ES-I3 (cell line): ENCODE measurements around the gene TNFRSF1A.

Source experiments
- H3K36me3 ChIP-seq: 2 replicates; pipeline ENCODE4 v1.6.1; 2013; ENCODE audit warnings: mild to moderate bottlenecking, low read length, control low read depth, moderate library complexity; ENCODE audit not compliant: insufficient read depth
- H3K4me1 ChIP-seq: 2 replicates; pipeline ENCODE4 v1.6.1; 2013; ENCODE audit warnings: mild to moderate bottlenecking, control low read depth, low read length; ENCODE audit not compliant: insufficient read depth
- H3K9ac ChIP-seq: 2 replicates; pipeline ENCODE4 v1.6.1; 2013; ENCODE audit warnings: low read depth, mild to moderate bottlenecking, low read length, moderate library complexity
- H3K9me3 ChIP-seq: 2 replicates; pipeline ENCODE4 v1.6.1; 2013; ENCODE audit warnings: mild to moderate bottlenecking, low read length, moderate library complexity; ENCODE audit not compliant: control insufficient read depth, insufficient read depth

Gene TNFRSF1A

GRCh38 chr12:6341417-6342139, at the start of gene TNFRSF1A:
Gene TNFRSF1A, minus strand, starts transcription at chr12:6342076. Its CDS starts 262 bp downstream, at chr12:6341814.
- Histone ChIP-seq H3K36me3 (no peaks in the 10 kb centered on the region), H3K9ac (peak within 1 kb of the TSS; percentile 81), H3K4me1 (peaks cover 44% of the 10 kb centered on the region), H3K9me3 (no peaks in the 10 kb centered on the region)

DNA sequence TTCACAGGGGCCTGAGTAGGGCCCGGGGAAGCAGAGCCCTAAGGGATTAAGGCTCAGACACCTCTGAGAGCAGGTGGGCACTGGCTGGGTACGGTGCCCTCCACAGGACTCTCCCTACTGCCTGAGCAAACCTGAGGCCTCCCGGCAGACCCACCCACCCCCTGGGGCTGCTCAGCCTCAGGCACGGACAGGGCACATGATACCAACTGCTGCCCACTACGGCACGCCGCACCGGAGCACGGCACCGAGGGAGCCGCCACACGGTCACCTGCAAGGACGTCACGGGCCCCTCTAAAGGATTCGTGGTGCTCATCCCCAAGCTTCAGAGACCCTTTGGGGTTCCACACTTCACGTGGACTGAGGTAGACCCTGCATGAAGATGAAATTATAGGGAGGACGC, 49.1 kb upstream of the TNFRSF1A start:
- Histone ChIP-seq H3K36me3 (no peaks in the 10 kb centered on the region), H3K4me1 (peaks cover 10% of the 10 kb centered on the region; the same call in 1 of the 2 replicates), H3K9ac (no peak overlapping the region), H3K9me3 (no peaks in the 10 kb centered on the region)

- Histone ChIP-seq H3K4me1 (0 out of 2 replicates have a peak, but pooled peaks cover 8% of the 10 kb centered on the region), H3K9ac (no peak overlapping the region), H3K9me3 (no peaks in the 10 kb centered on the region), H3K36me3 (no peaks in the 10 kb centered on the region)
Observed at GRCh38 chr12:6390084-6390799, 48.4 kb upstream of the TNFRSF1A start.

DNA sequence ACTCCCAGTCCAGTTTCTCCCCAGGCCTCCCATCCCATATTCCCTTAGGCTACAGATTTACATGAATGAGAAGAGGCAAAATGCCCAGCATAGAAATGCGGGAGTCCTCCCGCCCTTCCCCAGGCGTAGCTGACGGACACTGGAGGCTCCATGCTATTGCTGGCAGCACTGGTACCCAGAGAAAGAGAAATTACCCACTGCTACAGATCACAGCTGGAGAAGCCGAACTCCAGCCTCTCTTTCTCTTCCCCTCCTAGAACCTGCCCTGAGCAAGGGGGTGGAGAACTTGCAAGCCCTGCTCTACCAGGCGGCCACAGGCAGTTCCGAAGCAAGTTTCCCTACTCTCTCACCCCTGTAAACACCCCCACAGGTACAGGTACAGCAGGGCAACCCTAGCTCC, 45.7 kb upstream of the TNFRSF1A start:
- Histone ChIP-seq H3K36me3 (no peaks in the 10 kb centered on the region), H3K9me3 (no peaks in the 10 kb centered on the region), H3K4me1 (peaks cover 26% of the 10 kb centered on the region), H3K9ac (no peak overlapping the region)

GRCh38 chr12:6386491-6386890, 44.6 kb upstream of the TNFRSF1A start:
- H3K9me3 ChIP-seq = no peaks in the 10 kb centered on the region
- H3K36me3 ChIP-seq = no peaks in the 10 kb centered on the region

GRCh38 chr12:6386038-6386437, 44.2 kb upstream of the TNFRSF1A start:
- Histone ChIP-seq H3K36me3 (no peaks in the 10 kb centered on the region), H3K4me1 (peaks cover 32% of the 10 kb centered on the region), H3K9ac (no peak overlapping the region)

More at GRCh38 chr12:6386491-6386890, 44.6 kb upstream of the TNFRSF1A start:
- Histone ChIP-seq H3K4me1 (peaks cover 32% of the 10 kb centered on the region), H3K9ac (no peak overlapping the region)

DNA sequence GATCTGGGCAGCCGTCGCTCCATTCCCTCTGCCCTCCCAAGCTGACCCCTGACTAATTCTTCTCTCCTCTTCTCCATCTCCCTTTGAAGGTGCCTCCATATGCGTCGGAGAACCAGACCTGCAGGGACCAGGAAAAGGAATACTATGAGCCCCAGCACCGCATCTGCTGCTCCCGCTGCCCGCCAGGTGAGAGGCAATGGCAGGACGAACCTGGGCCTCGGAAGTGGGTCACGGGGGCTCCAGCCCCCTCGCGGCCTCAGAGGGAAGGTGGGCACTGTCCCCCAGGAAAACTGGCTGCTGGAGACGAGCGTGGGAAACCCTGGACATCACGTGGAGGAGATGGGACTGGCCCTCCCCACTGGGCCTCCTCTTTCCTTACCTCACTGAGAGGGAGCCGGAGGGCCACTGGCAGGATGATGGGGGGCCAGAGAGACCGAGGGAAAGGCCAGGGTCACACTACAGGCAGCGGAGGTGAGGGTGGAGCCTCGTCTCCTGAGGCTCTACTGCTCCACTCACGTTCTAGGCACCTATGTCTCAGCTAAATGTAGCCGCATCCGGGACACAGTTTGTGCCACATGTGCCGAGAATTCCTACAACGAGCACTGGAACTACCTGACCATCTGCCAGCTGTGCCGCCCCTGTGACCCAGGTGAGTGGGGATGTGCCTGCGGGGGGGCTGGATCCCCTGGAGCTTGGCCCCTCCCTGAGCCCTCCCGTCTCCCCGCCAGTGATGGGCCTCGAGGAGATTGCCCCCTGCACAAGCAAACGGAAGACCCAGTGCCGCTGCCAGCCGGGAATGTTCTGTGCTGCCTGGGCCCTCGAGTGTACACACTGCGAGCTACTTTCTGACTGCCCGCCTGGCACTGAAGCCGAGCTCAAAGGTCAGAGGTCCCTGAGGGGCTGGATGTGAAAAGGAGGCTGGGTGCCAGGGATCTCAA, 42.9 kb upstream of the TNFRSF1A start:
- Histone ChIP-seq H3K4me1 (peaks cover 32% of the 10 kb centered on the region), H3K9ac (peak overlapping the region; percentile 24; the same call in 1 of the 2 replicates), H3K9me3 (no peaks in the 10 kb centered on the region)

More at GRCh38 chr12:6386038-6386437, 44.2 kb upstream of the TNFRSF1A start:
- no peaks in the 10 kb centered on the region for H3K9me3 ChIP-seq

GRCh38 chr12:6383572-6384498, 42.0 kb upstream of the TNFRSF1A start, which contains the start of gene LTBR:
Gene LTBR, plus strand, starts transcription at chr12:6384162. Its CDS starts 197 bp downstream, at chr12:6384359.
- no peaks in the 10 kb centered on the region for H3K9me3 ChIP-seq
- no peaks in the 10 kb centered on the region for H3K36me3 ChIP-seq
- H3K4me1 ChIP-seq = peaks cover 32% of the 10 kb centered on the region
- H3K9ac ChIP-seq = peak within 1 kb of the TSS; percentile 24

More for the DNA sequence above, 42.9 kb upstream of the TNFRSF1A start:
- H3K36me3 ChIP-seq = no peaks in the 10 kb centered on the region

- Histone ChIP-seq H3K9me3 (no peaks in the 10 kb centered on the region), H3K9ac (no peak overlapping the region), H3K36me3 (no peaks in the 10 kb centered on the region), H3K4me1 (peaks cover 32% of the 10 kb centered on the region)
Observed at GRCh38 chr12:6382982-6383381, 41.1 kb upstream of the TNFRSF1A start.

DNA sequence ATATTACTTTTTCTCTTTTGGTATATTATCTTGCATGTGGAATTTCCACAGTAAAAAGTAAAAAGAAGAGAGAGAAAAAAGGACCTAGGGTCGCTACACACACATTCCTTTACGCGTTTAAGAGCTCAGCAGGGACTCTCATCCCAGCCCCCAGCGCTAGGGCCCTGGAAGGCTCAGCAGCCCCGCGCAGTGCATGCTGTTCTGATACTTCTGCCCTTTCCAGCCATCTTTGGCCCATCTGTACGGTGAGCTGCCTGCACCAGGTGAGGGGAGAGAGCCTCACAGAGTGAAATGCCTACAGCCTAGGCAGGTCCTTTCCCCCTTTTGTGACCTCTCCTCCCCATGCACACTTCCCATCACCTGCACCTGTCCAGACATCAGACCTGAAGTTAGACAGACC, 40.5 kb upstream of the TNFRSF1A start:
- H3K36me3 ChIP-seq = no peaks in the 10 kb centered on the region
- no peak overlapping the region for H3K9ac ChIP-seq
- H3K9me3 ChIP-seq = no peaks in the 10 kb centered on the region
- H3K4me1 ChIP-seq = peaks cover 30% of the 10 kb centered on the region

- peaks cover 39% of the 10 kb centered on the region for H3K4me1 ChIP-seq
- H3K9me3 ChIP-seq = no peaks in the 10 kb centered on the region
- no peak overlapping the region for H3K9ac ChIP-seq
- H3K36me3 ChIP-seq = no peaks in the 10 kb centered on the region
Observed at GRCh38 chr12:6380141-6381121, 38.6 kb upstream of the TNFRSF1A start.

- Histone ChIP-seq H3K4me1 (peaks cover 36% of the 10 kb centered on the region), H3K9ac (no peak overlapping the region), H3K9me3 (no peaks in the 10 kb centered on the region), H3K36me3 (no peaks in the 10 kb centered on the region)
Observed at GRCh38 chr12:6378709-6379472, 37.0 kb upstream of the TNFRSF1A start.
